Epithelial cell of prostate (primary cell): ENCODE measurements around the gene AHCYL1.
A peak's percentile ranks its signal among the peaks of the same experiment; 100 is the strongest.

Source experiments
- DNase-seq: peaks from one replicate; pipeline ENCODE4 v3.0.0-alpha.2; 2011; ENCODE audit warnings: low read depth, low spot score
- H3K27ac ChIP-seq: fragments of 450-650 bp; 2 replicates; pipeline ENCODE4 v1.5.1; 2017; ENCODE audit warnings: mild to moderate bottlenecking

AHCYL1 gene

GRCh38 chr1:109974191-109974590 lies 10.4 kb upstream of the AHCYL1 start:
- no peak for DNase-seq
- no peak overlapping the region for H3K27ac ChIP-seq

- DNase-seq: no peak
- peak overlapping the region; percentile 22 for H3K27ac ChIP-seq
These were observed 8.8 kb upstream of the AHCYL1 start for GRCh38 chr1:109975718-109976117.

DNA sequence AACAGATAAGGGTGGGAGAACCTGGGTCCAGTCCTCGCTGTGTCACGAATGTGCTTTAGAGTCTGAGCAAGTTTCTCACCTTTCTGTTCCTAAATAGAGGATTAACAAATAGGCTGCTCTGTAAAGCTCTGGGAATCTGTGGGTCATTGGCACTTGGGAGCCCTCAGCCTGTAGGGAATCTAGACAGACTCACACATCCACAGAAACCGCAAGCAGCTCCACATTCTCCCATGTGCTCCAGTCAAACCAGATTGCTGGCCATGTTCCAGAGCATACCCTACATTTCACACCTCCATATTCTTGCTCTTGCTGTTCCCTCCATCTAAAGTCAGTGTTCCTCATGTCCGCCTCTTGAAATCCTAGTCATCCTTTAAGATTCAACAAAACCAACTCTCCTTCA lies 7.8 kb upstream of the AHCYL1 start:
- H3K27ac ChIP-seq: no peak overlapping the region
- no peak for DNase-seq

DNA sequence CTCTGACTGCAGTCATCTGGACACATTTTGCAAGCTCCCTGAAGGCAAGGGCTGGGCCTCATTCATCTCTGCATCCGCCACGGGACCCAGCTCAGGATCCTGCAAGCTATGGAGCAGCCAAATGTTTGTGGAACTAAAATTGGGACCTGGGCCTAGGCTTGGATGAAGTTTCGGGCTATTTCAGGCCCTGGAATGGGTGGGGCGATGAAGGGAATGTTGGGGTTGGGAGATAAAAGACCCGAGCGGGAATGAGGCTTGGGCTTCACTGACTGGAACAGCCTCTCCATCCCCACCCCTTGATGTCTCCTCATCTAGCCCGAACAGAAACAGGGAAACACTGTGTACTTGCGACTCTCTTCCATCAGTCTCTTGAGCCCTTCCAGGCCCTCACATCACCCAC lies 7.3 kb upstream of the AHCYL1 start:
- H3K27ac ChIP-seq: no peak overlapping the region
- DNase-seq: no peak

- no peak for DNase-seq
- no peak overlapping the region for H3K27ac ChIP-seq
These were observed 6.7 kb upstream of the AHCYL1 start for GRCh38 chr1:109977657-109978378.

DNA sequence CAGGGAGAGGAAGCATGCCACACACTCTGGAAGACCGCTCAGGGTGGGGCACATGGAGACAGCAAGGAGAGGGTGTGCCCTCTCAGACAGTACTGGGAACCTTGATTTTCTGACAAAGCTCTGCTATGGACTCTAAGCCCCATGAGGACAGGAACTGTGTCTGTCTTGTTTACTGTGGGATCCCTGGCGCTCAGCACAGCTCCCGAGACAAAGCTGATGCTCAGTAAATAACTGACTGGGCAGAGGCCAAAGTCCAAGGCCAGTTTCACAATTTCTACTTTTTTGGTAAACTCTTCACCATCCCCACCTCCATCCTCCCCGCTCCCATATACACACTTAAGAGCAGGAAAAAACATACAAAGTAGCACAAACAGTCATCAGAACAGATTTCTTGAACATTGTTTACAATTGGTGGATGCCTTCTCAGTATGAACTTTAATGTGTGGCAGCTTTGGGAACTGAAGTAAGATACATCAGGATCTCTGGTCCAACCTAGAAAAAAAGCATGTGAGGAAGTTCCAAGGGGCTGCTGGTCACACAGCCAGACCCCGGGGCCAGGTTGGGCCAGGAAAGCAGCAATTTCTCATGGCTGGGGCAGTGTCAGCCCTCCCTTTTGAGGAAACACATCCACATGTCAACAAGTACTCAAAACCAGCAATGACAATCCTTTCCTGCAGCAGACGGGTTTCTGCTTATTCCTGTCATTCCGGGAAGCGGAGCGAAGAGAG lies 5.6 kb upstream of the AHCYL1 start:
- DNase-seq: no peak

GRCh38 chr1:109979489-109980091 lies 5.0 kb upstream of the AHCYL1 start:
- peak overlapping the region; percentile 52 for H3K27ac ChIP-seq
- DNase-seq: no peak

More for the DNA sequence above, 5.6 kb upstream of the AHCYL1 start:
- H3K27ac ChIP-seq: peak overlapping the region; percentile 52

DNA sequence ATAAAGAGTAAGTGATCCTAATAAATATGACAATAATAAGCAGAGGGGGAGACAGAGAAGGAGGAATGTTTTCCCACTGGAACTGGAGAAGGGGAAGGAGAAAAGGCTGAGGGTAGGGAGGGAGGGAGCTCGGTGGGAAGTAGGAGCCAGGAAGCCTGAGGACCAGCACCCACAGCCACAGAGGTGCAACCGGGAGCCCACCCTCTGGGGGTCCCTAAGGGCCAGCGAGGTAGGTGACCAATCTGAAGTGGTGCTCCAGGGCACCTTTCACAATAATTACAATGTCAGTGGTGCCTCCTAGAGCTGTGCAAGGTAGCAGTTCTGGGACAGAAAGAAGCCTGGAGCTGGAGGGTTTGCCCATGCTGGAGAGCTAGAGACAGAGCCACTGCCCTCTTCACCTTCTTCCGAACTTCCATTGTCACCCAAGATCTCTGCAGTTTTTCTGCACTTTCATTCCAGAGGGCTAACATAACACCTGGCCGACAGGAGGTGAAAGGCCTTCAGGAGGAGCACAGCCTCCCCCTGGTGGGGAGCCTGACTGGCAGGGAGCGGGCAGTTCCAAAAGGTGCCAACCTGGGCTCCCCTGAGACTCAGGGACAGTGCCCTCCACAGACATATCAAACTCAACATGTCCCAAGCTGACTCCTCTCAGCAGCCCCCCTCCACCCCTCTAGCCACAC lies 4.1 kb upstream of the AHCYL1 start:
- peak overlapping the region; percentile 52 for H3K27ac ChIP-seq
- DNase-seq: no peak

- H3K27ac ChIP-seq: no peak overlapping the region
- DNase-seq: no peak
These were observed 3.6 kb upstream of the AHCYL1 start for GRCh38 chr1:109981004-109981335.

- no peak overlapping the region for H3K27ac ChIP-seq
- DNase-seq: no peak
These were observed 980 bp upstream of the AHCYL1 start for GRCh38 chr1:109983380-109984189.

DNA sequence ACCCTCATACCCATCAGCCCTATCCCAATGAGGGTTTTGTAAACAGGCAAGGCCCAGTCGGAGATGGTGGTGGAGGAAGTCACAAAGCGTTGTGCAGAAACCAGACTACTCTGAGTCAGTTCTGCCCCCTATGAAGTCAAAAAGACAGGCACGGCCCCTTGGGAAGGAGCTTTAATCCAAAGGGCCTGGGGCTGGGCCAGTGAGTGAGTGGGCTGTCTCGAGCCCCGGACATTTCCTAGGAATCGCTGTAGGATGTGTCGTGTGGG lies 442 bp upstream of the AHCYL1 start:
- DNase-seq: no peak
- H3K27ac ChIP-seq: no peak overlapping the region

DNA sequence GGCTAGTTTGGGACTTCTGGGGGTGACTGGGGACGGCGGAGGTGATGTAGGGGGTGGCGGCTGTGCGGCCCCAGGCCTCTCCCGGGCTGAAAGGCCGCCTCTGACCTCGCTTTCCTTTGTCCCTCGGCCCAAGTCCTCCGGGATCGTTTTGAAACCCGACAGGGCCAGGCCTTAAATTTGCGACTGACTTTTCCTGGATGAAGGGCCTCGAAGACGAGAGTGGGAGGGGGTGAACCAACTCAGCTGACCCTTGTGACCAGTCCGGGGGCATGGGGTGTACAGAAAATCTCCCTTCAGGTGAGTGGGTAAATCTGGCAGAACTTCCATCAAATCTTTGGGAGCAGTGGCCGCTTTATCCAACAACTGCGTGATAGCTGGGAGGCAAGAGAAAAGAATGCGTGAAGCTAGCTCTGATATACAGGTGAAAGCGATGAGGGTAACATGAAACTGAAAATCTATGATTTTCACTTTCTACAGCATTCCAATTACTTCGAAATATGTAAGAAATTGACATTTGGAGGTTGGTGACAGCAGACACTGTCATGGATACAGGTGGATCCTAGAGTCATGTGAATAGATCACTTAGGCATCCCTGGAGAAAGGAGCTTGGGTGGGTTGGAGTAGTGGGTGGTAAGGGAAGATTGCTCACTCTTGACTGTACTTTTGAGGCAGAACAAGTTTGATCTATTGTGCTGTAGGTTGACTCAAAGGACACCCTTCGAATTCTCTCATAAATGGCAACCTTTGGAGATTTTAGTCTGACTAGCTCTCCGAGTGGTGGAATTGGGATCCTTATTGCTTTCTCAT lies 885 bp downstream of the AHCYL1 start:
- no peak for DNase-seq
- H3K27ac ChIP-seq: peak overlapping the region; percentile 70

DNA sequence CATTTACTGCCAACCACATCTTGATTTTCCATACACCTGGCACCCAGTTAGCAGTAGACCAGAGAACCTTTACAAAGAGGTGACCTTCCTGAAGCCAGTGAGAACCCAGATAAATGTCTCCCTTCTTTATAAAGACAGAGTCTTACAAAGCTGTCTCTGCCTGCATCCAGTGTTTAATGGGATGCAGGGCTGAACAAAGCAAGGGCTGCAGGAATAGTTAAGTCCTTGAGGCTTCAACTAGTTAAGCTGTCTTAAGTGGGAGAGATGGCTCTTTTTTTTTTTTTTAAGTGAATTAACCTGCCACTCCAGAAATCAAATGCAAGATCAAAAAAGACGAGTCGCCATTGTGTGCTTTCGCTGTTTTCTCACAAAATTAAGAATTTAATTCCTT lies 1.5 kb downstream of the AHCYL1 start:
- no peak for DNase-seq
- no peak overlapping the region for H3K27ac ChIP-seq

DNA sequence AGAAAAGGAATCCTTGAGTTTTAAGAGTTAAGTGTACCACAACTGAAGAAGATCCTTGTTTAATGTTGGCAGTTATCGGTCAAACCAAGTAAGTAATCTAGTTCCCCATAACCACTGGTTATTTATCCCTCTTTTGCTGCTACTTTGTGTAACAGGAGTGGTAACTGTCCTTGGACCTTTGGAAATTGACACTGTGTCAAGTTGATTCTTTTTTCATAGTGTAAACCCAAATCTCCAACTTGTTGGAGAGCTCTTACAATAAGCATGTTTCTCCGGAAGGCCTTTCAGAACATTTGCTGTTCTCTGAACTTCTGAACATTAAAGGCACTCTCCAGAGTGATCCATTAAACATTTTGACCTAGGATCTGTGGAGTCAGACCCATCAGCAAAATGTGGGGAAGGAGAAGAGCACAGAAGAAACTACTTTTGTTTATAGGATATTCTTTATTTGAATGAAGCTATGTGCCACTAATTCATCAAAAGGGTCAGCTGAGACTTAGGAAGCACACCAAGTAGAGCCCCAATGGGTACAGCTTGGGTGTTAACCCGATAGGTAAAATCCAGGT lies 3.9 kb downstream of the AHCYL1 start:
- H3K27ac ChIP-seq: no peak overlapping the region
- no peak for DNase-seq

GRCh38 chr1:109989506-109990301 lies 5.1 kb downstream of the AHCYL1 start:
- H3K27ac ChIP-seq: peak overlapping the region; percentile 50
- no peak for DNase-seq

DNA sequence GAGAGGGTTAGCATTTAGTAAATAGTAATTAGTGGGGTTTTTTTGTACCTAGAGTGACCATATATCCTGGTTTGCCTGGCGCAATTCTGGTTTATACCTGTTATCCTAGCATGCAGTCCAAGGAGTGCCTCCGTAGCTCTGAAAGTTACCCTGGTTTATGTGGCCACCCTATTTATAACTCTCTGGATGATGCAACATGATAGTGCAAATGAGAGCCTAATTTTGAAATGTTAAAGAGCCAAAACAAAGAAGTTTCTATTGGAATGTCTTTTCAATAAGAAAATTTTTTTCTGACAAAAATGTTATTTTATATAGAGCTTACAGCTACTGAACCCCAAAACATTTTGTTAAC lies 5.7 kb downstream of the AHCYL1 start:
- H3K27ac ChIP-seq: peak overlapping the region; percentile 50
- no peak for DNase-seq

DNA sequence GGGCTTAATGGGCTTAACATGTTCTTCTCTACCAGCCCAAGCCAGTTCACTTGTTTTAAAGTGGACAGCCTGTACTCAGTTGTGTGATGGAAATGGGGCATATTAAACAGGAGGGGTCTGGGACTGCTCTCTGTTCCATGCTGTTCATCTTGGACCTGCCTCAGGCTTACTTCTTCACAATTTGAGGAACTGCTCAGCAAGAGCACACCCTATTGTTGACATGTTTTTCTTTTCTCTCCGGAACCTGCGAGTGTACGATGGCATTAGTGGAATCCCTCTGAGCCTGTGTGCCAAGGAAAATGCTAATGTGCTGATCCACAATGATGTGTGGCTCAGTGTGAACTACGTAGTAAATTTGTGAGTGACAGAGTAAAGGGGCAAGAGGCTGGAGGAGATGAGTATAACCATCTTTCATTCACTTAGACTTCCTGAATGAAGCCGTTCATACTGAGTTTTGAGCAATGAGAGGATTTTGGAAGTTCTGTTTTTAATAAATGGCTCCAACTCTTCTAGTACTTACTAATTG lies 6.9 kb downstream of the AHCYL1 start:
- no peak for DNase-seq
- no peak overlapping the region for H3K27ac ChIP-seq

- DNase-seq: no peak
- no peak overlapping the region for H3K27ac ChIP-seq
These were observed 9.3 kb downstream of the AHCYL1 start for GRCh38 chr1:109993885-109994284.
